Neuronal stem cell (in vitro differentiated cells): ENCODE measurements around the gene UCN2.

ENCODE experiments used
- DNase-seq: peaks from one replicate; pipeline ENCODE4 v3.0.0-alpha.2; 2013; ENCODE audit warnings: low spot score
- H2AFZ ChIP-seq: one replicate; pipeline ENCODE4 v1.6.1; 2013; ENCODE audit warnings: mild to moderate bottlenecking, low read length, inconsistent platforms
- H2AK5ac ChIP-seq: 2 replicates; pipeline ENCODE4 v1.6.1; 2013; ENCODE audit warnings: low read depth, mild to moderate bottlenecking, inconsistent platforms, low read length, moderate library complexity, mixed read lengths
- H2BK120ac ChIP-seq: 2 replicates; pipeline ENCODE4 v1.6.1; 2013; ENCODE audit warnings: low read depth, mild to moderate bottlenecking, inconsistent platforms, low read length, moderate library complexity, mixed read lengths
- H2BK12ac ChIP-seq: one replicate; pipeline ENCODE4 v1.6.1; 2013; ENCODE audit warnings: low read length, inconsistent platforms
- H2BK15ac ChIP-seq: 2 replicates; pipeline ENCODE4 v1.6.1; 2013; ENCODE audit warnings: mild to moderate bottlenecking, low read length, inconsistent platforms, mixed read lengths
- H2BK5ac ChIP-seq: one replicate; pipeline ENCODE4 v1.6.1; 2013; ENCODE audit warnings: inconsistent platforms, mild to moderate bottlenecking, low read length, moderate library complexity
- H3K14ac ChIP-seq: one replicate; pipeline ENCODE4 v1.6.1; 2013; ENCODE audit warnings: low read length, inconsistent platforms
- H3K18ac ChIP-seq: 2 replicates; pipeline ENCODE4 v1.6.1; 2013; ENCODE audit warnings: low read length, inconsistent platforms
- H3K23ac ChIP-seq: 2 replicates; pipeline ENCODE4 v1.6.1; 2013; ENCODE audit warnings: low read depth, mild to moderate bottlenecking, mixed read lengths, low read length, inconsistent platforms; ENCODE audit not compliant: poor library complexity
- H3K27ac ChIP-seq: replicated peaks from 3 replicates; pipeline ENCODE4 v1.5.1; 2013; ENCODE audit warnings: low read length, inconsistent platforms
- H3K27me3 ChIP-seq, 3 experiments: 2 replicates each; pipeline ENCODE4 v1.6.1; 2013; ENCODE audit warnings: low read length in 3 of 3, mild to moderate bottlenecking in 2 of 3, inconsistent platforms in 1 of 3, low read depth in 1 of 3, mixed read lengths in 1 of 3, moderate library complexity in 1 of 3; ENCODE audit not compliant: control insufficient read depth in 3 of 3, insufficient read depth in 3 of 3
- H3K36me3 ChIP-seq, 2 donors: replicated peaks in 1 of 2; 2 replicates each; pipeline ENCODE4 v1.6.1; 2013; ENCODE audit warnings: low read length in 2 of 2; ENCODE audit not compliant: control insufficient read depth in 2 of 2, insufficient read depth in 2 of 2
- H3K4ac ChIP-seq: 2 replicates; pipeline ENCODE4 v1.6.1; 2013; ENCODE audit warnings: inconsistent platforms, mild to moderate bottlenecking, low read length, moderate library complexity
- H3K4me1 ChIP-seq, 2 donors: 1 replicate in 1 of 2; 2 replicates in 1 of 2; pipeline ENCODE4 v1.6.1; 2013; ENCODE audit warnings: low read length in 2 of 2, low read depth in 1 of 2; ENCODE audit not compliant: control insufficient read depth in 2 of 2, insufficient read depth in 1 of 2
- H3K4me2 ChIP-seq: one replicate; pipeline ENCODE4 v1.6.1; 2013; ENCODE audit warnings: mild to moderate bottlenecking, low read length, inconsistent platforms; ENCODE audit not compliant: insufficient read depth, poor library complexity, severe bottlenecking
- H3K4me3 ChIP-seq, 2 donors: 2 replicates each; pipeline ENCODE4 v1.5.1; 2013; ENCODE audit warnings: low read length in 2 of 2, mild to moderate bottlenecking in 2 of 2, inconsistent platforms in 1 of 2, moderate library complexity in 1 of 2
- H3K79me1 ChIP-seq: one replicate; pipeline ENCODE4 v1.6.1; 2013; ENCODE audit warnings: low read depth, mild to moderate bottlenecking, inconsistent platforms, low read length, moderate library complexity
- H3K9ac ChIP-seq: one replicate; pipeline ENCODE4 v1.6.1; 2013; ENCODE audit warnings: mild to moderate bottlenecking, low read depth, low read length, inconsistent platforms; ENCODE audit not compliant: poor library complexity
- H3K9me3 ChIP-seq, 2 donors: replicated peaks in 1 of 2; 2 replicates each; pipeline versions ENCODE3 to v1.6.1; 2013; ENCODE audit warnings: low read length in 2 of 2, mild to moderate bottlenecking in 2 of 2, inconsistent platforms in 1 of 2, low read depth in 1 of 2, mixed read lengths in 1 of 2, moderate library complexity in 1 of 2; ENCODE audit not compliant: control insufficient read depth in 2 of 2, insufficient read depth in 1 of 2
- H4K8ac ChIP-seq: one replicate; pipeline ENCODE4 v1.6.1; 2013; ENCODE audit warnings: low read depth, mild to moderate bottlenecking, inconsistent platforms, low read length, moderate library complexity
- H4K91ac ChIP-seq: one replicate; pipeline ENCODE4 v1.6.1; 2013; ENCODE audit warnings: low read length, low read depth, mild to moderate bottlenecking, inconsistent platforms; ENCODE audit not compliant: poor library complexity
- WGBS, 2 donors: extraction: QIAGEN DNeasy Blood & Tissue Kit; methylation state at CpG; one replicate each; pipeline ENCODE4 v1.1.7; 2013; ENCODE audit warnings: missing lambda C conversion rate in 2 of 2, mixed read lengths in 1 of 2; ENCODE audit not compliant: insufficient read length in 2 of 2, insufficient replicate concordance in 1 of 2; ENCODE audit errors: extremely low coverage in 2 of 2; 5-methylcytosine and 5-hydroxymethylcytosine counted together

The UCN2 gene

GRCh38 chr3:48607519-48607918 lies 43.9 kb upstream of the UCN2 start:
- Histone ChIP-seq H3K4me3 (no peak overlapping the region), H2BK15ac (no peak overlapping the region), H2BK12ac (no peak overlapping the region), H3K9me3 (no peaks in the 10 kb centered on the region), H3K27ac (no peak overlapping the region), H4K91ac (no peak overlapping the region), H2AFZ (no peak overlapping the region), H4K8ac (no peak overlapping the region), H3K79me1 (peaks cover 9% of the 10 kb centered on the region), H2AK5ac (no peak overlapping the region), H3K27me3 (peaks cover 0 to 2% (median 0%) of the 10 kb centered on the region in 3 experiments), H3K4me2 (no peak overlapping the region), H3K23ac (no peak overlapping the region), H3K14ac (no peak overlapping the region), H3K4me1 (peaks cover 0 to 5% of the 10 kb centered on the region in 2 donors), H3K9ac (no peak overlapping the region), H3K18ac (no peak overlapping the region), H2BK5ac (no peak overlapping the region), H3K36me3 (peaks cover 34 to 61% of the 10 kb centered on the region in 2 donors), H3K4ac (no peak overlapping the region), H2BK120ac (no peak overlapping the region)
- DNase-seq = no peak
- WGBS, 2 donors = no CpG with 5 or more reads among the region's 5 CpGs

- H3K4me1 ChIP-seq = no peaks in the 10 kb centered on the region
- no peak overlapping the region for H2BK5ac ChIP-seq
- H3K27ac ChIP-seq = no peak overlapping the region
- H3K18ac ChIP-seq = no peak overlapping the region
- H4K91ac ChIP-seq = no peak overlapping the region
- no peak overlapping the region for H2BK120ac ChIP-seq
- DNase-seq = no peak
- H3K9me3 ChIP-seq = no peaks in the 10 kb centered on the region
- no peak overlapping the region for H3K14ac ChIP-seq
- WGBS, 2 donors = no CpG with 5 or more reads among the region's 2 CpGs
- no peak overlapping the region for H3K4me2 ChIP-seq
- no peak overlapping the region for H2AFZ ChIP-seq
- H2BK12ac ChIP-seq = no peak overlapping the region
- H4K8ac ChIP-seq = no peak overlapping the region
- H3K4me3 ChIP-seq = no peak overlapping the region
- no peak overlapping the region for H2BK15ac ChIP-seq
- peaks cover 0 to 2% (median 0%) of the 10 kb centered on the region in 3 experiments for H3K27me3 ChIP-seq
- H3K23ac ChIP-seq = no peak overlapping the region
- no peaks in the 10 kb centered on the region for H3K79me1 ChIP-seq
- H2AK5ac ChIP-seq = no peak overlapping the region
- peaks cover 79 to 97% of the 10 kb centered on the region in 2 donors for H3K36me3 ChIP-seq
- H3K4ac ChIP-seq = no peak overlapping the region
- H3K9ac ChIP-seq = no peak overlapping the region
Observed at GRCh38 chr3:48601622-48601994, 38.0 kb upstream of the UCN2 start.

- H2BK120ac ChIP-seq = no peak overlapping the region
- no peak overlapping the region for H4K8ac ChIP-seq
- H3K4me2 ChIP-seq = no peak overlapping the region
- peaks cover 0 to under 1% of the 10 kb centered on the region in 2 donors for H3K4me1 ChIP-seq
- H3K23ac ChIP-seq = peak overlapping the region; percentile 37
- H2BK15ac ChIP-seq = no peak overlapping the region
- peaks cover 79 to 91% of the 10 kb centered on the region in 2 donors for H3K36me3 ChIP-seq
- WGBS, 2 donors = no CpG with 5 or more reads among the region's 19 CpGs
- no peak overlapping the region for H3K18ac ChIP-seq
- H2AK5ac ChIP-seq = no peak overlapping the region
- peaks cover 0 to 2% (median 0%) of the 10 kb centered on the region in 3 experiments for H3K27me3 ChIP-seq
- no peak overlapping the region for H4K91ac ChIP-seq
- H3K27ac ChIP-seq = no peak overlapping the region
- no peak overlapping the region for H2BK5ac ChIP-seq
- H3K4me3 ChIP-seq = peak overlapping the region in 1 of 2 donors; percentile 51
- no peaks in the 10 kb centered on the region for H3K9me3 ChIP-seq
- no peak overlapping the region for H2AFZ ChIP-seq
- no peak for DNase-seq
- H2BK12ac ChIP-seq = no peak overlapping the region
- H3K14ac ChIP-seq = no peak overlapping the region
- no peak overlapping the region for H3K9ac ChIP-seq
- H3K79me1 ChIP-seq = no peaks in the 10 kb centered on the region
- no peak overlapping the region for H3K4ac ChIP-seq
Observed at GRCh38 chr3:48600711-48601621, 37.4 kb upstream of the UCN2 start.

- Histone ChIP-seq H3K79me1 (no peaks in the 10 kb centered on the region), H3K4me2 (no peak overlapping the region), H3K4ac (no peak overlapping the region), H3K18ac (no peak overlapping the region), H2BK12ac (no peak overlapping the region), H3K4me3 (no peak overlapping the region), H2BK15ac (no peak overlapping the region), H2BK5ac (no peak overlapping the region), H2AK5ac (no peak overlapping the region), H2AFZ (no peak overlapping the region), H3K27ac (no peak overlapping the region), H3K9me3 (no peaks in the 10 kb centered on the region), H3K14ac (no peak overlapping the region), H3K23ac (no peak overlapping the region), H3K4me1 (peaks cover 0 to 7% of the 10 kb centered on the region in 2 donors), H2BK120ac (no peak overlapping the region), H3K36me3 (peaks cover 67 to 78% of the 10 kb centered on the region in 2 donors), H4K8ac (no peak overlapping the region), H3K9ac (no peak overlapping the region), H4K91ac (no peak overlapping the region), H3K27me3 (peaks cover 0 to 2% (median 0%) of the 10 kb centered on the region in 3 experiments)
- DNase-seq = no peak
- WGBS, 2 donors = no CpG with 5 or more reads among the region's 12 CpGs
Observed at GRCh38 chr3:48599509-48600285, 36.1 kb upstream of the UCN2 start.
